Stimulated activated CD8-positive, alpha-beta memory T cell treated with anti-CD3 and anti-CD28 coated beads, Interleukin-12 subunit alpha, Interleukin-12 subunit beta, amount 100 ng/mL, for 24 hours (primary cell): ENCODE results near the gene CLCN5.

Experiments
- DNase-seq: peaks from one replicate; pipeline ENCODE4 v3.0.0-alpha.2; 2020; ENCODE audit errors: extremely low read depth

Gene CLCN5

DNA sequence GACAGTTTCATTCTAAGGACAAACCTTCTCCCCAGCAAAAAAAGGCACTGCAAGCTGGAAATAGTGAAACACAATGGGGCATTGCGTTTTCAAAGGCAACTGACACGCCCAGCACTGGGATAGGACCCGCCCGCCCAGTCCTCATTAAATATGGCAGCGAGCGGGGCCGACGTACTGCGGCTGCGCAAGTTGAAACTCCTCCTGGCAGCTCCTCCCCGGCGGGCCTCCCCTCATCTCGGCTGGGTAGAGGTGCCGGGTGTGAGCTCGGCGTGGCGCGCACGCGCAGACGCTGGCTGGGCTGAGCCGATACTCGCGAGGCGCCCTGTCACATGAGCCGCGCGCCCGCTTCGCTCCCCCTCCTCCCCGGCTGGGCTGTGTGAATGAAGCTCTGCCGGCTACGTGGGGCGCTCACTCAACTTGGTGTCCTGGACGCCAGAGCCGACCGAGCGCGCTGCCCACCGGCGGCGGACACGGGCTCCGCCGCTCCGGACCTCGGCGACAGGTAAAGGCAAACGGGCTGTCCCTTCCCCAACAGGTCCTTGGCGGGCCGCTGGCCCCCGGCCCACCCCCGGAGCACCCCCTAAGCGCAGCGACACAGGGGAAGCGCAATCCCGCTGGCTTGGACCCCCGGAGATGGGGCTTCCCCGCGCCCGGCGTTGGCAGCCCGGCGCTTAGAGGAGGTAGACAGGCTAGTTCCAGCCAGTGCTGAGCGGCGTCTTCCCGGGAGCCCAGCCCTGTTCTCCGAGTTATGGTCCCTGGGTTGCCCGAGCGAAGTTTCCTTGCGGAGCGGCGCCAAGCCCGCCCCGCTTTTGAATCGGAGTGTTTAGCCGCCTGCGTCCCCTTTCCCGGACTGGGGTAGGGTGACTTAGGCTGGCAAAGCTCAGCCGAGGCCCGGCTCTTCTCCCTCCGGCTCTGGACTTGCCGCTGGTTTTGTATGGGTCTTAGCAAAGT is at the start of gene CLCN5:
TSS of gene CLCN5 (plus strand) at position 306 of the 951 bp plus-strand sequence. CDS start 2,703 bp downstream, outside the sequence.
- DNase-seq = peak; percentile 81

DNA sequence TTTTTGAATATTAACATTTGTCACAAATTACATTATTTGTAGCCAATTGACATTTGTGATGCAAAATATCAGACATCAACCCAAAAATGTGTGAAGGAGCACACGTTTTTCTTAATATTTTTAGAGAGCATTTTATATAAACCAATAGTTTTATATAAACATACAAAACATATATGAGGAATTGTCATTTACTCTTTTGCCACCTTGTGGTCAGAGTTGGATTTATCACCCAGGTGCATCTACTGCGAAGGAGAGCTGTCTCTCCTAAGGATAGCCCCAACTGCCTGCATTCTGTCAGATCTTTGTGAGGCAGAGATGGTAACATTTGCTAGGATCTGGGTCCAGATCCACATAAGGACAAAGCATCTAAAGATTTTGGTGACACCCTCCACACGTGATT is 45.6 kb upstream of the CLCN5 start:
- DNase-seq = no peak

DNA sequence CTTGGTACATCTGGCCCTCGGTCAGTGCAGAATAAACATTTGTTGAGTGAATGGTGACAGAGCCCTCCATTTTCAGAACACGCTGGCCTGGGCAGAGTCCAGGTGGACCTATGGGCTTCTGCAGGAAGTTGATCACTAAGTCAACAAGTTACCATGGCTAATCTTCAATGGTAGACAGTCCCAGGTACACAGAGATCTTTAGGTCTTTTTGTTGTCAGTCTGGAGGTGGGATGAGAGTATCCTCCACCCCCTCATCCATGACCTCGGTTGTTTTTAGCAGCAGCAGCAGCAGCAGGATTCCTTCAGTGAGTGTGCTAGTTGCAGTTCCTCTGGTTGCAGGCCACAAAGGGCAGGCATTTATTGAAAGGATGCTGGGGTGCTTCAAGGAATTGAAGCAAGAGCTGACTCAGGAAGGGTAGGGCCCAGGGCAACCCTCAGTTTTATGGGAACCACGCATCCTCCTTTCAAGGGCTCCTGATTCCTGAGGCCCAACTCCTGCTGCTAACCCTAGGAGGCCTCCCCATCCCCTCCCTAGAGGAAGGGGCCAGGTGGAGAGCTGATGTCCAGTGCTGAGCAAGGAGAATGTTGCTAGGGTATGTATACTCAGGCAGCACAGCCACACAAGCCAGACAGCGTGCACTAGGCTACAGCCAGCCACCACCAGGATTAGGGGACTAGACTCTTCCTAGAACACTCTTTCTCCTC is 44.8 kb upstream of the CLCN5 start:
- no peak for DNase-seq

DNA sequence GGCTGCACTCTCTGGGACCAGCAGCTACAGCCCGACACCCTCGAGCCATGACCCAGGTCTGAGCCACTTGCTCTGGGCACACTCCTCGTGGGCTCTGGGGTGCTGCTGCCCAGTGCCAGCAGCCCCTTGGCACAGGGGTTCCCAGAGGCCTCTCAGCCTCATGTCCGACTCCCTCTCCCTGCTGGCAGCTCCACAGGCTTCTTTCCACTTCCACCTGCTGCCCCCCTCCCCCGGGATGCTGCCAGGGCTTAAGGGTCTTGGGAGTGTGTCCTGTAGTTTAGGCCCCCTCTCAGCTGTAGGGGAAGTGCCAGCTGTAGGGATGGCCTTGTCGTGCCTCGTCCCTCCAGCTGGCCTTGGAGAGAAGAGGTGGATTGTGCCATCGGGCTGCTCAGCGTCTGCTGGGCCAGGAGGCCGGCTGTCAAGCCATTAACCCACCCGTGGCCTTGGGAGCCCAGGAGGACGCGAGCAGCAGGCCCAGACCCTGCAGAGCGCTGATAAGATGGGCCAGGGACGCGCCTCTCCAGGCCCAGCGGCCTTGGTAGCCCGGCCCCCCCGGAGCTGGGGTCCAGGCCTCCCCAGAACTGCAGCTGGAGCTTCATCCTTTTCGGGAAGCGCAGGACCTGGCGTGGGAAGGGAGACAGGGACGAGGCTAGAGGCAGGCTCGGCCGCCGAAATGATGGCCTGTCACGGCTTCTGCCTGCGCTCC is 44.1 kb upstream of the CLCN5 start:
- no peak for DNase-seq

DNA sequence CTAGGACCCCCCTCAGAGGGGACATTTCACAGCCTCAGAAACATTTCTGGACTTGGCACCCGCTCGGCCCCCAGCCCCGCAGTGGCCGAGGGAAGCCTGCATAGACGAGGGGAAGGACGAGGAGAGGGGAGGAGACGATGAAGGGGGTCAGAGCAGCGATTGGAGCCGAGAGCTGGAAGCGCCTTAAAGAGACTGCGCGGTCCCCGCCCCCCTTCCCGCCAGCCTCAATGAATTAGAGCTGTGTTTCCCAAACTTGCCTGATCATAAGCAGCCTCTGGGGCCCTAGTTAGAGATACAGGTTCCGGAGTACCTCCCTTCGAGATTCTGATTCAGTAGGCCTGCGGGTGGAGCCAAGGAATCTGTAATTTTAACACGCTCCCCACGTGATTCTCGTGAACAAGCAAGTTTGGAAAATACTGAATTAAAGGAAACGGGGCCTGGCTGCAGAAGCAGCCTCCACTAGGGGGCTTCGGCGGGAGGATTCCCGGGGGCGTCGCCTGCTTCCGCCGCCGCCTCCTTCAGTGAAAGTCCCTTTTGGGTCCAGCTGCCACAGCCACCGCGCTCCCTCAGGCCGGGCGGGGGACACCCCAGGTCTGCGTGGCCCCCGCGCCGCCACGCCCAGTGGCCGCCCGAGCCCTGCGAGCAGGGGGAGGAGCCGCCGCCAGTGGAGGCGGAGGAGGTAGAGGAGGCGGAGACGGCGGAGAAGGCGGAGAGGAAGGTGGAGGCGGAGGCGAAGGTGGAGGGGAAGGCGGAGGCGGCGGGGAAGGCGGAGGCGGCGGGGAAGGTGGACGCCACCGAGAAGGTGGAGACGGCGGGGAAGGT is 43.4 kb upstream of the CLCN5 start, which contains the start of gene USP27X:
TSS of gene USP27X (plus strand) at position 651 of the 822 bp plus-strand sequence. CDS start 824 bp downstream, outside the sequence.
- peak; percentile 47 for DNase-seq

DNA sequence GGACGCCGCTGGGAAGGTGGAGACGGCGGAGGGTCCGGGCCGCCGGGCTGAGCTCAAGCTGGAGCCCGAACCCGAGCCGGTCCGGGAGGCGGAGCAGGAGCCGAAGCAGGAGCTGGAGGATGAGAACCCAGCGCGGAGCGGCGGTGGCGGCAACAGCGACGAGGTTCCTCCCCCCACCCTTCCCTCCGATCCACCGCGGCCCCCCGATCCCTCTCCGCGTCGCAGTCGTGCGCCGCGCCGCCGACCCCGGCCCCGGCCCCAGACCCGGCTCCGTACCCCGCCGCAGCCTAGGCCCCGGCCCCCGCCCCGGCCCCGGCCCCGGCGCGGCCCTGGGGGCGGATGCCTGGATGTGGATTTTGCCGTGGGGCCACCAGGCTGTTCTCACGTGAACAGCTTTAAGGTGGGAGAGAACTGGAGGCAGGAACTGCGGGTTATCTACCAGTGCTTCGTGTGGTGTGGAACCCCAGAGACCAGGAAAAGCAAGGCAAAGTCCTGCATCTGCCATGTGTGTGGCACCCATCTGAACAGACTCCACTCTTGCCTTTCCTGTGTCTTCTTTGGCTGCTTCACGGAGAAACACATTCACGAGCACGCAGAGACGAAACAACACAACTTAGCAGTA is 42.6 kb upstream of the CLCN5 start:
- no peak for DNase-seq

DNA sequence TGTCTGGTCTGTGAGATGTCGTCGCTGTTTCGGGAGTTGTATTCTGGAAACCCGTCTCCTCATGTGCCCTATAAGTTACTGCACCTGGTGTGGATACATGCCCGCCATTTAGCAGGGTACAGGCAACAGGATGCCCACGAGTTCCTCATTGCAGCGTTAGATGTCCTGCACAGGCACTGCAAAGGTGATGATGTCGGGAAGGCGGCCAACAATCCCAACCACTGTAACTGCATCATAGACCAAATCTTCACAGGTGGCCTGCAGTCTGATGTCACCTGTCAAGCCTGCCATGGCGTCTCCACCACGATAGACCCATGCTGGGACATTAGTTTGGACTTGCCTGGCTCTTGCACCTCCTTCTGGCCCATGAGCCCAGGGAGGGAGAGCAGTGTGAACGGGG is 41.7 kb upstream of the CLCN5 start:
- no peak for DNase-seq

DNA sequence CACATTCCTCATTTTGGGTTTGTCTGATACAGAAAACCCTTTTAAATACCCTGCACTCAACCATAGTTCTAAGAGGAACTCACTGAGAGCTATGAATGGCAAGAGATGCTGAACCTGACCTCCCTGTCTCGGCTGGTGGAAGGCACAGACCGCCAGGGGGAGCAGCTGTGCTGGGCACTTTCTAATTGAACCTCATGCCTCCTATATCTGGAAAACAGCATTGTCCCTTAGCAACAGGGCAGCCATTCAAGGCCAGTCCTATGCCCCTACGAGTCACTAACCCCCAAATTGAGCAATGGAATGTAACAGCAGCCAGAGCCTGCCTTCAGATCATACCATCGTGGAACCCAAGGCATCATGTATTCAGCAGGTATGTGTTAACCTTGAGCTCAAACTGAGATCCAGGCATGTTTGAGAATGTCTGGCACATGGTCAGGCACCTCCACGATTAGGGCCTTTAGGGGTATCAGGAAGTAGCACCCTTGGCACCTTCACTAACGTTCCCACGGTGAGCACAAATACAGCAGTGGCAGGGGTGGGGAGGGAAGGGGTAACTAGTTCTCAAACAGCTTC is 38.0 kb upstream of the CLCN5 start:
- DNase-seq = no peak

DNA sequence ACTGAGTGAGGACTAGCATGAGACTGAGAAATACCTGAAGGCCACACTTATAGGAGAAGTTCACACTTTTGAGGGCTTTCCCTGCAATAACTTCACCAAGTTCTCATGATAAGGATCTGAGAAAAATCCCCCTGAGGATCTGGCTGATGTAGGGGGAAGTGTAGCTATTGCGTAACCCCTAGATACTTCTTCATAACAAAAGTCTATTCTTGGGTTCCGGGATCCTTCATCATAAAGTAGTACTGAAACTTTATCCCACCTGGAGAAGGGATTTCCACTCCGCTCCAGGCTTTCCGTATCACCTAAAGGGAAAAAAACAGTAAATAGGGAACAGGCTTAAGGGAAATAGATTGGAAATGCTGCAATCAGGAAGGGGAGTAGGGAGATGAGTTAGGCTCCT is 29.9 kb upstream of the CLCN5 start:
- DNase-seq = no peak

DNA sequence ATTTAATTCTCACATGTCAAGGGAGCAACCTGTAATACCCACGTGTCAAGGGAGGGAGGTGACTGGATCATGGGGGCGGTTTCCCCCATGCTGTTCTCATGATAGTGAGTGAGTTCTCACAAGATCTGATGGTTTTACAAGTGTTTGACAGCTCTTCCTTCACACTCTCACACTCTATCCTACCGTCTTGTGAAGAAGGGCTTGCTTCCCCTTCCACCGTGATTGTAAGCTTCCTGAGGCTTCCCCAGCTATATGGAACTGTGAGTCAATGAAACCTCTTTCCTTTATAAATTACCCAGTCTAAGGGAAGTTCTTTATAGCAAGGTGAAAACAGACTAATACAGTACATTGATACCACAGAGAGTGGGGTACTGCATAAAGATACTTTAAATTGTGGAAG is 25.4 kb upstream of the CLCN5 start:
- DNase-seq = no peak

DNA sequence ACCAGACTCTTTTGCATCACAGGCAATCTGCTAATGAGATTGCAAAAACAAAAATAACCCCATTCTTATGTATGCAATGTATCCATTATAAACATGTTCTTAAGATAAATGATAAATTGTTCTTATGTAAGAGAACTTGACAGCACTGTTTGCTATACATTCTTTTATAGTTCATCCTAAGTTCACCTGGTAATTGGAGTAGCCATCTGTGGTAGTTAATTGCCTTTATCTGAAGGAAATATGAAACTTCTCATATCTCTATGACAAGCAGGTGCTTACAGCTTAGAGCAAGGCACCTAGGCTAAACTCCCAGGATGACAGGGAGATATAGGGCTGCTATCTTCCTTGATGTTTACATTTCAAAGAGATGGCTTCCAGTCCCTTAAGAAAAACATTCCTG is 21.3 kb upstream of the CLCN5 start:
- no peak for DNase-seq

DNA sequence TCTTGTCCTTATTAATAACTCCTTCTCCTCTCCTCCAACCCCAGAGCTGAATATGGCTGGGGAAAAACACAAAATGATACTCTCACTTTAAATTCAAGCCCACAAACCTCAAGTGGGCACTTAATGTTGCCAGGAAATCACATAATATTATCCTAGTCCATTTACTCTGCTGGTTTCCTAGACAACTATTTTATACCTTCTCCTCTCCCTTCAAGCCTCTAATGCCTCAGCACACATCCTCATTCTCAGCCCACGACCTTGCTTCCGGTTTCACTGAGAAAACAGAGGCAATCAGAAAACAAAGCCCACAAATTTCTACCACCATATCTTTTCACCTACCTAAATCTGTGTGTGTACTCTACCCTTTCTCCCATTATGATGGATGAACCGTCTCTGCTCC is 12.1 kb upstream of the CLCN5 start:
- DNase-seq = no peak

DNA sequence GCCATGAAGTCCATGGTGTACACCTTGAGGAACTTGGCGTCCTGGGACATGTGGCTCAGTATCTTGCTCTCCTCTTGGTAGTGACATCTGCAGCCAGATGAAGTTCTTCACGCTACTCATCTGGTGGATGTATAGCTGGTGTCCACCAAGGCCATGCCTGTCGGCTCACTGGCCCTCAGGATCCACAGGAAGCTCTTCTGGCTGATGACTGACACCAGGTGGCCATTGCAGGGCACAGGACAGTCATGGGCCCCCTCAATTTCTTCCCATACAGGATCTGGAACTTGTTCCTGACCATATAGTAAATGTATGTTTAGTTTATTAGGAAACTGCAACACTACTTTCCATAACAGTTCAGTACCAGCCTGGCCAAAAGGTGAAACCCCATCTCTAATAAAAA is 10.3 kb upstream of the CLCN5 start:
- no peak for DNase-seq

DNA sequence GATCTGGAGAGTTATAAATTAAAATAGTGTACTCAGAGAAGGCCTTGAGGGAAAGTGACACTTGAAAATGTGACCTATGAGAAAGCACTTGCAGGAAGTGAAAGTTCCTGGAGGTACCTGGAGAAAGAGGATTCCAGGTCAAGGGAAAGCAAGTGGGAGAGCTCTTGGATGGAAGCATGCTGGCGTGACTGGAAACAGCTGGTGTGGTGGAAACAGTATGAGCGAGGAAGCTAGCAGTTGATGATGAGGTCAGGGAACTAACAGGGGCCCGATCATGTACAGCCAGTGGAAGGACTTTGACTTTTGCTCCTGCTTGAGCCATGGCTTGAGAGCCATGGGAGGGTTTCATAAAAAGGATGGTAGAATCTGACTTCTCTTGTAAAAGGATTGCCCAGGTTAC is 9.5 kb upstream of the CLCN5 start:
- DNase-seq = no peak

DNA sequence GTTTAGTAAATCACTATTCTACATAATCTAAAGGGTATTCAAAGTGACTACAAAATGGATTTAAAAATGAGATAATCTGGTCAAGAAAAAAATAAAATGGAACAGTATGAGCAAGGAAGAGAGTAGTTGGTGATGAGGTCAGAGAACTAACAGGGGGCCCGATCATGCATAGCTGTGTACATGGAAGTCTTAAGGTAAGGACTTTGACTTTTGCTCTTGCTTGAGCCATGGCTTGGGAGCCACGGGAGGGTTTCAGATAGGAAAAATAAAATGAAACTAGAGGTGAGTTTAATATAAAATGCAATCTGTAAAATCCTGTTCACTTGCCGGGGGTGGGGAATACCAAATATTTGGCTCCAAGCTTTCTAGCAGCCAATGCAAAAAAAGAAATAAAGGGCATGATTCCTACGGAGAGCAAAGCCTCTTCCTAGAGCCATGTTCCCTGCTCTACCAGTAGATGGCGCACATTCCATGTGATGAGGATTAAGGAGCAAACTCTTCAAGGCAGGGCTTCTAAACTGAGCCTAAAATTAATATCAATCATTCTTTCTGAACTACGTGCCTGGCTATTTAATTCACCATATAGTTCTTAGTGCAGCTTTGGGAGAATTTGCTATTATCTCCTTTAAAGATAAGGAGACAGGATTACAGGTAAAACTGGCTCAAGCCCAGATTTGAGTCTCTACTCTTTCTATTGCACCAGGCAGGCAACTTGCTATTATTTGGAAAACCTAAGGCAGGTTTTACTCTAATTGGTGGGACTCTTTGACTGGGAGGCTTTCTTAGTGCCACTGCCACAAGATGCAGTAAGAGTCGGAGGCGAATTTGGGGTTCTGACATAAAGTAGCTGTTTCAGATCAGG is 6.8 kb upstream of the CLCN5 start:
- DNase-seq = no peak

DNA sequence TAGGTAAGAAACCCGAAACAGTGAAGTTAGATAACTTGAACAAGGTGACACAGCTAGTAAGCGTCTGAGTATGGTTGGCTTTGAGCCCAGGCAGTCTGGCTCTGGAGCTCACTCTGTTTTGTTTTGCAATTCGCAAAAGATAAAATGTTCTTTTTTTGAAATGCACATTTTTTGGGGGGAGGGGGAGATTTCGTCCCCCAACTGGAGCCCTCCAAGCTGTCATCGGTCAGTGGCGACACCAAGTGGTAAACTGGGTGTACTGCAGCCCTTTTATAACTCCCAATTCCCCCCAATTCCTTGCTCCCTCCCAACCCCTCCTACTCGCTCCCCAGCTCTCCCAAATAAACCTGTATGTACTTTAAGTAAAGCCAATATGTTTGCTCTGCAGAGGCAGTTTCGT is 2.8 kb upstream of the CLCN5 start:
- DNase-seq = no peak

DNA sequence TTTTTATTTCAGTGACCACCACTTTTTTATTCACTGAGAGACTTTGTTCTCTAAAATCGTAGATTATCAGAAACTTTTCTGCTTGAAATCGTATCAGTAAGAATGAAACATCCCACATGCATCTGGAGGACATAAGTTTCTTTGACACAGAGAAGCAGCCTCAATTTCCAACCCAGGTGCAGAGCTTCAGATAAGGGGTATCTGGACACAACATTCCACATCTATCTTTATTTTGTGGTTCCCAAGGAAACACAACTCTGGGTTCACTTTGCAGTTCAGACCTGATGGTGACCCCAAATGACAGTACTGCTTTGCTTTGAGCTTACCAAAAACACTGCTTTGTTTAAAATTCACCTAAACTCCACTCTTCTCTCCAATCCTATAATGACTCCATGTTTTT is 1.3 kb upstream of the CLCN5 start:
- DNase-seq = no peak

DNA sequence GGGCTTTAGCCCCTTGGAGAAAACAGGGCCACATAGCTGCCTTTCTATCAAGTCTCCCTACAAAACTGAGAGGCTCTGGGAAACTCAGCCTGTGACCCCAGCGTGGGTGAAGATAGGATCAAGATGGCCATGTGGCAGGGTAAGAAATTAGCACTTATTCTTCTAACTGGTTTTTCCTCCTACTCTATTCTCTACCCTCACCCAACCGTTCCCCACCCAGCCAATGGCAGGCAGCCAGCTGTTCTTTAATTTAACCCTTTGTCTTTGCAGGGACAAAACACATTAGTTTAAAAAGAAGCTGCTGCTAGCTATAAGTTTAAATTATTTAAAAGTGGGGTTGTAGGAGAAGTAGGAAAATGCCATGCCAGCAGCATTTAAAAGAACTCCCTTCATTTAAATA is 2.8 kb downstream of the CLCN5 start:
- DNase-seq = no peak

DNA sequence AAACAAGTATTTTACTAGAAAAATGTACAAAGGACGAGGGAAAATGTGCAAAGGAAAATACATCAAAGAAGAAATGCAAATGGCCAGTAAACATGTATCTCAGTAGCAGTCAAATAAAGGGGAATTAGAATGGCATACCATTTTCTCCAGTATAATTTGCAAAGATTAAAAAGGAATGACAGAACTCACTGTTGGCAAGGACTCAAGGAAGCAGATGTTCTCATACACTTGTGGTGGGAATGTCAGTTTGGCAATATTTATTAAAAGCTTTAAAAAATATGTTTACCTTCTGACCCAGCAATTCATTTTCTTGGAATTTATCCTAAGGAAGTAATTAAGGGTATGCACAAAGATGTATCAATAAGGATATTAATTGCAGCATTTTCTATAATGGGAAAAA is 7.6 kb downstream of the CLCN5 start:
- no peak for DNase-seq

DNA sequence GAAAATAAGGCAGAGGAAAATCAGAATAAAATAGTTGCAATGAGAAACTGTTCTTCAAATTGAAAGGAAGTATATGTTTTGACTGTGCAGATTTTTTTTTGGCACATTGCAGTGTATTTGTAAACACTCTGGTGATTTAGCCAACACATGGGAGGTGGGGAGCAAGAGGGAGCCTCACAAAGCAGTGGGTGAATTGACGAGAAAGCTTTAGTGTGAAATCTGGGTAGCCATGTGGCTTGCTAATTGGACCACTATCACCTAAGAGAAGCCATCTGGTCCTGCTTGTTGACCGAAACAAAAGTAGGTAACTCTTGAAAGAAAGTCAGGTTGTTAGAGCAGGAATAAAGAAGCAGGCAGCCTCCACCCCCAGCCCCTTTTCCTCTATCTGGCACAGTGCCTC is 10.4 kb downstream of the CLCN5 start:
- no peak for DNase-seq
